SK-N-SH treated with all-trans-retinoic acid at 6 μM for 48 hours (cell line): Measurements from ENCODE around the gene PIK3R4.

Experiments used
- ATAC-seq: fragments of 200-7000 bp; cut with Tn5 transposase; 3 replicates; pipeline ENCODE4 v1.9.1; 2020; ENCODE audit warnings: mild to moderate bottlenecking, moderate library complexity
- ARNTL ChIP-seq: fragments of 450-650 bp; formaldehyde crosslinking; IDR thresholded peaks from 2 replicates; pipeline ENCODE4 v1.5.0; 2020; ENCODE audit warnings: low read depth, mild to moderate bottlenecking, moderate library complexity, borderline replicate concordance
- BACH2 ChIP-seq: fragments of 250-450 bp; sonication (Bioruptor Pico); IDR thresholded peaks from 2 replicates; pipeline ENCODE4 v1.9.0; 2021; ENCODE audit warnings: mild to moderate bottlenecking, borderline replicate concordance
- CREB5 ChIP-seq: fragments of 250-450 bp; sonication (Bioruptor Pico); IDR thresholded peaks from 2 replicates; pipeline ENCODE4 v1.5.1; 2020; ENCODE audit warnings: low read depth, mild to moderate bottlenecking, moderate library complexity
- CSDC2 ChIP-seq: fragments of 250-450 bp; sonication (Bioruptor Pico); IDR thresholded peaks from 2 replicates; pipeline ENCODE4 v1.5.0; 2020; ENCODE audit warnings: mild to moderate bottlenecking, moderate library complexity
- CSRNP3 ChIP-seq: fragments of 250-450 bp; sonication (Bioruptor Pico); IDR thresholded peaks from 2 replicates; pipeline ENCODE4 v1.5.1; 2021; ENCODE audit warnings: mild to moderate bottlenecking, moderate library complexity
- ESRRG ChIP-seq: fragments of 250-450 bp; sonication (Bioruptor Pico); IDR thresholded peaks from 2 replicates; pipeline ENCODE4 v1.6.1; 2021; ENCODE audit warnings: mild to moderate bottlenecking
- GLIS3 ChIP-seq: fragments of 250-450 bp; sonication (Bioruptor Pico); IDR thresholded peaks from 2 replicates; pipeline ENCODE4 v1.5.0; 2020; ENCODE audit warnings: mild to moderate bottlenecking, moderate library complexity
- ISL1 ChIP-seq: fragments of 250-450 bp; sonication (Bioruptor Pico); IDR thresholded peaks from 2 replicates; pipeline ENCODE4 v2.1.2; 2022; ENCODE audit warnings: mild to moderate bottlenecking, moderate library complexity
- OSR1 ChIP-seq: fragments of 250-450 bp; sonication (Bioruptor Pico); IDR thresholded peaks from 2 replicates; pipeline ENCODE4 v1.8.0; 2022; ENCODE audit warnings: moderate library complexity, mild to moderate bottlenecking, inconsistent platforms
- POU6F1 ChIP-seq: fragments of 250-450 bp; sonication (Bioruptor Pico); IDR thresholded peaks from 2 replicates; pipeline ENCODE4 v1.8.0; 2021; ENCODE audit warnings: low read depth, mild to moderate bottlenecking, moderate library complexity, borderline replicate concordance
- TCF4 ChIP-seq: fragments of 250-450 bp; sonication (Bioruptor Pico); IDR thresholded peaks from 2 replicates; pipeline ENCODE4 v1.8.0; 2021; ENCODE audit warnings: mild to moderate bottlenecking, moderate library complexity, borderline replicate concordance
- TOX ChIP-seq: fragments of 250-450 bp; sonication (Bioruptor Pico); IDR thresholded peaks from 2 replicates; pipeline ENCODE4 v1.8.0; 2021; ENCODE audit warnings: mild to moderate bottlenecking, moderate library complexity, borderline replicate concordance
- TSHZ2 ChIP-seq: fragments of 250-450 bp; sonication (Bioruptor Pico); IDR thresholded peaks from 2 replicates; pipeline ENCODE4 v1.5.0; 2020; ENCODE audit warnings: mild to moderate bottlenecking, moderate library complexity
- ZC3H10 ChIP-seq: fragments of 250-450 bp; sonication (Bioruptor Pico); IDR thresholded peaks from 2 replicates; pipeline ENCODE4 v1.5.1; 2021; ENCODE audit warnings: mild to moderate bottlenecking, moderate library complexity
- ZFP30 ChIP-seq: fragments of 450-650 bp; formaldehyde crosslinking; IDR thresholded peaks from 2 replicates; pipeline ENCODE4 v1.5.0; 2022; ENCODE audit warnings: mild to moderate bottlenecking, moderate library complexity
- ZNF565 ChIP-seq: fragments of 450-650 bp; formaldehyde crosslinking; conservative IDR thresholded peaks from 2 replicates; pipeline ENCODE4 v1.5.0; 2020; ENCODE audit warnings: low read depth, mild to moderate bottlenecking, moderate library complexity
- ZNF70 ChIP-seq: fragments of 450-650 bp; formaldehyde crosslinking; IDR thresholded peaks from 2 replicates; pipeline ENCODE4 v1.5.0; 2020; ENCODE audit warnings: mild to moderate bottlenecking, moderate library complexity
- ZNF8 ChIP-seq: fragments of 450-650 bp; formaldehyde crosslinking; IDR thresholded peaks from 2 replicates; pipeline ENCODE4 v1.5.0; 2020; ENCODE audit warnings: mild to moderate bottlenecking, moderate library complexity
- TF ChIP-seq, protein P1 (sequence below): fragments of 250-450 bp; sonication (Bioruptor Pico); IDR thresholded peaks from 2 replicates; pipeline ENCODE4 v1.8.0; 2020; ENCODE audit warnings: mild to moderate bottlenecking, moderate library complexity, borderline replicate concordance

The PIK3R4 gene

GRCh38 chr3:130644628-130645253, 101.9 kb downstream of the PIK3R4 start:
- no peak for ATAC-seq
- TF ChIP-seq ARNTL (CRISPR knock-in tag): no peak
- TF ChIP-seq OSR1 (CRISPR knock-in tag): no peak
- no peak for TF ChIP-seq ZNF8 (CRISPR knock-in tag)
- no peak for TF ChIP-seq ZC3H10 (CRISPR knock-in tag)
- TF ChIP-seq ESRRG (CRISPR knock-in tag): no peak
- TF ChIP-seq TCF4 (CRISPR knock-in tag): no peak
- TF ChIP-seq ISL1: no peak
- no peak for TF ChIP-seq TSHZ2 (CRISPR knock-in tag)
- no peak for TF ChIP-seq ZNF70 (CRISPR knock-in tag)
- no peak for TF ChIP-seq GLIS3
- TF ChIP-seq ZFP30 (CRISPR knock-in tag): no peak
- no peak for TF ChIP-seq CREB5 (CRISPR knock-in tag)
- no peak for TF ChIP-seq ZNF565 (CRISPR knock-in tag)

GRCh38 chr3:130640027-130640426, 106.6 kb downstream of the PIK3R4 start:
- ATAC-seq: no peak
- no peak for TF ChIP-seq GLIS3
- no peak for TF ChIP-seq CSDC2 (CRISPR knock-in tag)
- no peak for TF ChIP-seq BACH2 (CRISPR knock-in tag)
- TF ChIP-seq ESRRG (CRISPR knock-in tag): no peak
- TF ChIP-seq ZNF8 (CRISPR knock-in tag): no peak
- no peak for TF ChIP-seq TSHZ2 (CRISPR knock-in tag)
- TF ChIP-seq ZNF70 (CRISPR knock-in tag): no peak
- TF ChIP-seq ISL1: no peak
- TF ChIP-seq CSRNP3 (CRISPR knock-in tag): no peak
- TF ChIP-seq TOX (CRISPR knock-in tag): no peak
- no peak for TF ChIP-seq CREB5 (CRISPR knock-in tag)
- TF ChIP-seq ZNF565 (CRISPR knock-in tag): no peak
- TF ChIP-seq POU6F1 (CRISPR knock-in tag): no peak
- TF ChIP-seq, protein P1, sequence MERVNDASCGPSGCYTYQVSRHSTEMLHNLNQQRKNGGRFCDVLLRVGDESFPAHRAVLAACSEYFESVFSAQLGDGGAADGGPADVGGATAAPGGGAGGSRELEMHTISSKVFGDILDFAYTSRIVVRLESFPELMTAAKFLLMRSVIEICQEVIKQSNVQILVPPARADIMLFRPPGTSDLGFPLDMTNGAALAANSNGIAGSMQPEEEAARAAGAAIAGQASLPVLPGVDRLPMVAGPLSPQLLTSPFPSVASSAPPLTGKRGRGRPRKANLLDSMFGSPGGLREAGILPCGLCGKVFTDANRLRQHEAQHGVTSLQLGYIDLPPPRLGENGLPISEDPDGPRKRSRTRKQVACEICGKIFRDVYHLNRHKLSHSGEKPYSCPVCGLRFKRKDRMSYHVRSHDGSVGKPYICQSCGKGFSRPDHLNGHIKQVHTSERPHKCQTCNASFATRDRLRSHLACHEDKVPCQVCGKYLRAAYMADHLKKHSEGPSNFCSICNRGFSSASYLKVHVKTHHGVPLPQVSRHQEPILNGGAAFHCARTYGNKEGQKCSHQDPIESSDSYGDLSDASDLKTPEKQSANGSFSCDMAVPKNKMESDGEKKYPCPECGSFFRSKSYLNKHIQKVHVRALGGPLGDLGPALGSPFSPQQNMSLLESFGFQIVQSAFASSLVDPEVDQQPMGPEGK (CRISPR knock-in tag): no peak
